Purkinje cell (primary cell): ENCODE data around the gene EXOC8. TPM values are rescaled to one million over a fixed set of nuclear protein-coding genes. Genes with fewer than 3 reads are reported as not detected.

Experiments used
- polyA plus RNA-seq: library from polyadenylated mRNA; unstranded; fragments of >200 nt; fragmentation: Nextera tagmentation; gene quantifications from 2 replicates; pipeline ENCODE4 v1.2.1, GENCODE V29; 2014

Gene EXOC8
- 14.4 and 19.9 TPM in 2 replicates for polyA plus RNA-seq

GRCh38 chr1:231337472-231338269 is at the start of gene EXOC8:
EXOC8 (minus strand) TSS chr1:231337852; CDS start chr1:231337745, 107 bp downstream.

GRCh38 chr1:231338270-231339128 is 847 bp upstream of the EXOC8 start, which contains the start of gene SPRTN:
SPRTN (plus strand) TSS chr1:231338293; CDS start chr1:231338384, 91 bp downstream.

Other genes with a start within 250 kb of the EXOC8 start
- 0.95 and 1.3 TPM in 2 replicates for gene TRIM67, start 175.8 kb downstream of the EXOC8 start, polyA plus RNA-seq
- 19.7 and 28.8 TPM in 2 replicates for gene GNPAT, start 96.6 kb downstream of the EXOC8 start, polyA plus RNA-seq
- gene SPRTN, start 441 bp upstream of the EXOC8 start, polyA plus RNA-seq, result 4.5 and 7.0 TPM in 2 replicates
- 16.6 and 24.8 TPM in 2 replicates for gene EGLN1, start 84.4 kb upstream of the EXOC8 start, polyA plus RNA-seq
- 73.2 and 103 TPM in 2 replicates for gene TSNAX, start 190.8 kb upstream of the EXOC8 start, polyA plus RNA-seq